H54 (cell line): ENCODE measurements around the gene MDH1.
A peak's percentile ranks its signal among the peaks of the same experiment; 100 is the strongest.
"Not testable (repeated sequence)": the region's sequence is repeated elsewhere in the genome, so short reads cannot be mapped to it uniquely, and the experiment has no call there.

Source experiments
- DNase-seq: peaks from one replicate; pipeline ENCODE4 v3.0.0; 2011; ENCODE audit warnings: low spot score, mixed read lengths; ENCODE audit not compliant: insufficient read length
- FAIRE-seq: peaks from 3 replicates; lab custom pipeline; 2011; peaks lifted over from hg19 to GRCh38; lab: Jason Lieb, UNC
- POLR2A ChIP-seq: IDR thresholded peaks from 2 replicates; pipeline ENCODE4 v1.6.1; 2011; ENCODE audit warnings: low read depth, mild to moderate bottlenecking, low read length

Gene MDH1

DNA sequence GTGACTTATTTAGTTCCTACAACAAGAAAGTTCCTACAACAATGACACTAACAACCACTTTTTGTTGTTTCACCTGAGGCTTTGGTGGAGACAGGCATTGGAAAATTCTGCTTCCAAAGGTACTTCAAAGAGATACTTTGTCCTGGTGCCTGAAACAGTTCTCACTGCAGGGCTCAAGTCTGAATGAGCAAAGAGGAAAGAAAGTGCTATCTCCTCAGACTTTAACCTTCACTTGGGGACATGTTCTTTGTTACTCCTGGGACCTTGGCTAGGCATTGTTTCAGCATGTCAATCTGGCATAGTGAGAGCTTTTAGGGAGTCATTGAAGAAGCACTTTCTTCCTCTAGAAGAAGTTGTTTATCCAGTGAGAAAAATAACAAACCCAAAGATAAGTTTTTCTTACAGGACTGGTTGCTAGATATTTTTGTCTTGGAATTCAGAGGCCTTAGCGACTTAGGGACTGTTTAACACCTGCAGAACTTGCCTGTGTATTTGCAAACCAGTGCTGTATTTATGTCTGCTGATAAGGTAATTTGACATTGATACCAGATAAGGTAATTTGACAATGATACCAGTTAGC, 12.2 kb downstream of the MDH1 start:
- TF ChIP-seq POLR2A = no peak
- FAIRE-seq (peak; percentile 23), DNase-seq (no peak)

DNA sequence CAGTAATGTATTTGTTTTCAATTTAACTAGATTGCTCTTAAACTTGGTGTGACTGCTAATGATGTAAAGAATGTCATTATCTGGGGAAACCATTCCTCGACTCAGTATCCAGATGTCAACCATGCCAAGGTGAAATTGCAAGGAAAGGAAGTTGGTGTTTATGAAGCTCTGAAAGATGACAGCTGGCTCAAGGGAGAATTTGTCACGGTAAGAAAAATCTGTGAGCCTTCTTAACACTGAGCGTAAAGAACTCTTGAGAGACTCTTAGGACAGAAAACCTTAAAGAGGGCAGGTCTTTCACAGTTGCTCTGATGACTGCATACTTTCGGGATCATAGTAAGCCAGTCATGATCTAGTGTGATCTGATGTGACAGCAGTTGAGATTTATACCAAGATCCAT, 15.9 kb downstream of the MDH1 start:
- no peak for TF ChIP-seq POLR2A
- no peak for DNase-seq
- no peak for FAIRE-seq

DNA sequence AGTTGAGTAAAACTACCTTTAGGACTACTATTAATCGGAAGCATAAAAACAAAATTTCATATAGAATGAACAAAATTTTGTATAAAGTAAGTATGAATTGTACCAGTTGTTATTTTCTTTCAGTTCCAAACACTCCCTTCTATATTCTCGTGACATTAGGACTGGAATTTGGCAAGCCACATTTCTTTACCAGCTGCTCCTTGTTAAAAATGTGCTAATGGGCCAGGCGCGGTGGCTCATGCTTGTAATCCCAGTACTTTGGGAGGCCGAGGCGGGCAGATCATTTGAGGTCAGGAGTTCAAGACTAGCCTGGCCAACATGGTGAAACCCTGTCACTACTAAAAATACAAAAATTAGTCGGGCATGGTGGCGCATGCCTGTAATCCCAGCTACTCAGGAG, 20.1 kb downstream of the MDH1 start:
- not testable (repeated sequence) for FAIRE-seq, DNase-seq

DNA sequence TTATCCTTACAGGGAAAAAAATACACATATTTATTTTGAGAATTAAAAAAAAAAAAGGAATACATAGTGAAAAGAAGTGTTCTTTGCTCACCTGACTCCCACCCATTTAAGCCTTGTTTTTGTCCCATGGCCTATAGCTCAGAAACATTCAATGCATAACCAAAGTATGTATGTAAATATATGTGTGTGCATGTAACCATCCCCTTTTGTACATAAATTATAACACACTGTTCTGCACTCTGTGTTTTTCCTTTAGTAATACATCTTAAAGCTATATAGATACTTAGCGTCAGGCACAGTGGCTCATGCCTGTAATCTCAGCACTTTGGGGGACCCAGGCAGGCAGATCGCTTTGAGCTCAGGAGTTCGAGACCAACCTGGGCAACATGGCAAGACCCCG, 21.8 kb downstream of the MDH1 start:
- FAIRE-seq = no peak
- TF ChIP-seq POLR2A = no peak
- DNase-seq = no peak

DNA sequence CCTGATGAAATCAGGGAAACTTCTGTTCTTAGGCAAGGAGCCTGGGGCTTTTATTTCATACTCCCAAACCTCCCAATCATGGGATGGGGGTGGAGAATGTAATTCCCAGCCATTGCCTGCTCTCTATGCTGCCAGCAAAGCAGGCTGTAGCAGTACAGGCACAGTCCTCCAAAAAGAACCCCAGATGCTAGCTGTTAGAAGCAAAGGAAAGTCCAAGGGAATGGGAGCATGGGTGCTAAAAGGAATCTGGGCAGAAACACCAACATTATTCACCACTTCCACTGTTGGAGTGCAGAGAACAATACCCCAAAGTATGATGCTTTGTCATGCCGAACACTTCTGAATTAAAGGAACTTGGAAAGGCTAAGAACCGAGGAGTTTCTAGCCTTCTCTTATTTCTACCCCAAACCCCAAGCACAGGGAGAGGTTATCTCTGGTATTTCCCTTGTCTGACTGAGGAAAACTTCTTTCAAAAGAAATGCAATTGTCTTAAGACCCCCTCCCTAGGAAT, 24.7 kb downstream of the MDH1 start:
- no peak for TF ChIP-seq POLR2A
- FAIRE-seq = no peak
- DNase-seq = no peak

DNA sequence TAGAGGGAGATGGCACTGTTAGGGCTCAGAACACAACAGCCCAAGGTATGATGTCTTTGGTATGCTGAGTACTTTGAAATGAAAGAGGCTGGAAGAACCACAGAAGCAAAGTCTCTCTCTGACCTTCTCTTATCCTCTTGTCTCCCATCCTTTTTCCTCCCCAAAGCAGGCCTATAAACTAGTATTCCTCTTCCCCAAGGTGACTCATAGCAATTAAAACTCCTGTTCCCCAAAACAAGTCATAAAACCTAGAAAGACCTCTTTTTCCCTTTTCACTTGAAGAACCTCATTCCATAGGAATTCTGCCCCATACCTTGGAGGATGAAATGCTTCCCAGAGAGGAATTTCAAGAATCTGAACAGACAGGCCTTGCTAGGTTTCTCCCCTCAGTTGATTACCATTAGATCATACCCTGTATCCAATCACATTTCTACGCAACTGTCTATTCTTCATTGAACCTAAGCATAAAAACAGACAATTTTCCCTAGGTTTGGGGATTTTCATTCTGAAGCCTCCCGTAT, 25.7 kb downstream of the MDH1 start:
- peak; percentile 86 for FAIRE-seq
- DNase-seq = peak; percentile 21
- no peak for TF ChIP-seq POLR2A

DNA sequence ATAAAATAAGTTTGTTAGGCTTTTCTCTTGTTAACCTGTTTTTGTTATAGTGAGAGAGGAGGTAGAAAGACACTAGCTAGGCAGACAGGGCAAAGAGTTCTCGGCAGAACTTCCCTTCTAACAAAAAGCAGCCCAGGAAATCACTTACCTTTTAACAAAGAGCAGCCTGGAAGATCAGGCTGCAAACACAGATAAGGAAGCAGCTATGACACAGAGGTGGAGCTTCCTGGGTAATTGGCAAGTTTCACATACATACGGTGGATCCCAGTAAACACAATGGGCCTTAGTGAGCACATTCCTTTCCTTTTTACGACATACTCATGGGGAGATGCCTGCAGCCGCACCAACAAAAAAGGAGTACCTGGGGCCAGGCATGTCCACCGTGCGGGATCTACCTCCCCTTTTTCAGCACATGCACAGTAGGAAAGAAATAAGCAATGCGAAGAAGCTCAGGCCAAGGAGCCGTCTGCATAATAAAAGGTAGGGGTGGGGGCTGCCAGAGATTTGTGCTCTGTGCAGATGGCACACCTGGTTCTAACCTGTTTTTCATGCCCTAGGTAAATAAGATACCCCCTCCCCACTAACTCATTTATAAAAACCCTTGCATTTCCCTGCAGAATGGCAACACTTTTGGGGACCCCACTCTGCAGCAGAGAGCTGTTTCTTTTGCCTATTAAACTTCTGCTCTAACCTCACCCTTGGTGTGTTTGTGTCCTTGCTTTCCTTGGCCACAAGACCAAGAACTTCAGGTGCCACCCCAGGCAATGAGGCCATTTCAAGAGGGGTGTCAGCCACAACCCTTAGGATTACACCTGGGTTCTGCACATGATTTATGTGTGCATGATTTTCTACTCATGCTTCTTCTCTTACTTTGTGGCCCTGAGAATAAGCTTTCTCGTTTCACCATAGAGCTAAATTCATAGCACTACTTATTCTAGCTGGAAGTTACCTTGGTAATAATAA, 26.5 kb downstream of the MDH1 start:
- DNase-seq (peak; percentile 9), FAIRE-seq (peak; percentile 30)
- TF ChIP-seq POLR2A = no peak

DNA sequence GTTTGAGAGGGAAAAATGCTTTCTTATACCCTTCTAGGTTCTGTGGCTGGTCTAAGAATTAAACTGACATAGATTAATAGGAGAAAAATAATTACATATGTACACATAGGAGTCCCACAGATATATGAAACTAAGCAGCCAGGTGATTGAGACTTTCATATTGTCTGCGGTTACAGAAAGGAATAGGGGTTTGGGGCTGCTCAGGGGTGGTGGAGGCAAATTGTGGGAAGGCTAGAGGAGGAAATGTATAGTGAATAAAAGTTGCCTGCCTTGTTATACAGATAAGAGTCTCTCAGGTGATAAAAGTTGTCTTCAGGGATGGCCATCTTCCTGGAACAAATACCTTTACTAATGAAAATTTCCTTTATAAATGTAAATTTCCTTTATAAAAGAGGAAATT, 28.6 kb downstream of the MDH1 start:
- no peak for TF ChIP-seq POLR2A
- DNase-seq (no peak), FAIRE-seq (no peak)

DNA sequence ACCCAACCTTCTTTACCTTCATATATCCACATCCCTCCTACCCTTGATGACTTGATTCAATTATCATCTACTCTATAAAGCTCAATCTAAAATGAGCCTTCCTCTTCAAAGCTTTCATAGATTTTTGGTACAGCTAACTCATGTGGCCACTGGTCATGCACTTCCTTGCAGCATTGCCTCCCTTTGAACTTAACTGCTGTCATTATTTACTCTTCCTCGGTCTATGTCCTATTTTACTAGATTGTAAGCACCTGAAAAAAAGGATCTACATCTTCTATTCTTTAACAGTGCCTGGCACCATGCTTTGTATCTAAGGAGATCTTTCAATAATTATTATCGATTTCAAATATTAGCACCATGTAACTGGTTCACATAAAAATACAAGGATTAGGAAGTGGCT, 30.6 kb downstream of the MDH1 start:
- TF ChIP-seq POLR2A = no peak
- FAIRE-seq = no peak
- DNase-seq = no peak

DNA sequence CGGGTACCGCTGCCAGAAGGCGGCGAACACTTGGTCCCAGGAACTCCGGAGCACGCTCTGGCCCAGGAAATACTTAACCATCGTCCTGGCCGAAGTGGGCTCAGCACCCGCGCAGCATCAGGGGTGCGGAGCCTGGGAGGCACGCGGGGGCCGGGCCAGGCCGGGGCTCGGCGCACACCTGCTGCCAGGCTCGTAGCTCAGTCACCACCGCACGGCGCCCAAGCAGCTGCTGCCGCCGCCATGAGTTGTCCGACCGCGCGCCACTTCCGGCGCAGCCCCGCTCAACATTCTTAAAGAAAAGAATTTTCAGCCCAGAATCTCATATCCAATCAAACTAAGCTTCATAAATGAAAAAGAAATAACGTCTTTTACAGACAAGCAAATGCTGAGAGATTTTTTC, 34.0 kb downstream of the MDH1 start:
- no peak for TF ChIP-seq POLR2A
- DNase-seq = no peak
- FAIRE-seq = no peak

DNA sequence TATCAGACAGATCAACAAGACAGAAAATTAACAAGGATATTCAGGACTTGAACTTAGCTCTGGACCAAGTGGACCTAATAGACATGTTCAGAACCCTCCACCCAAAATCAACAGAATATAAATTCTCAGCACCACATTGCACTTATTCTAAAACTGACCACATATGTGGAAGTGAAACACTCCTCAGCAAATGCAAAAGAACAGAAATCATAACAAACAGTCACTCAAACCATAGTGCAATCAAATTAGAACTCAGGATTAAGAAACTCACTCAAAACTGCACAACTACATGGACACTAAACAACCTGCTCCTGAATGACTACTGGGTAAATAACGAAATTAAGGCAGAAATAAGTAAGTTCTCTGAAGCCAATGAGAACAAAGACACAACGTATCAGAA, 35.0 kb downstream of the MDH1 start:
- FAIRE-seq, DNase-seq: not testable (repeated sequence)

DNA sequence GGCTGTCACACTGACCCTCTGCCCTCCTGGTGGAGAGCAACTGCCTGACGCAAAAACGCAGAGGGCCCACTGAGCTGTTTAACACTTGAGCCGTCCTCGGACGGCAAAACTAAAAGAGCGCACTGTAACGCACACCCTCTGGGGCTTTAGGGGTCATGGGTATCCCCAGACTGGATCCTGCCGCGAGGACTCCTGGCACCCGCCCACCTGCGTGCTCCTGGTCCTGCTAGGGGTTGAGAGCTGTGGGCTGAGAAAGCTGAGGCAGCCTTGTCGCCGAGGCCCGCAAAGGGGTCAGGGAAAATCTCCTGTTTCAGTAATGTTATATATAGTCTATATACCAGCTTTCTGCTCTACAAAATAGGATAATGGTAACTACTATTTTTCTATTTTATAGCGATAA, 39.1 kb downstream of the MDH1 start:
- DNase-seq (no peak), FAIRE-seq (no peak)
- TF ChIP-seq POLR2A = no peak

DNA sequence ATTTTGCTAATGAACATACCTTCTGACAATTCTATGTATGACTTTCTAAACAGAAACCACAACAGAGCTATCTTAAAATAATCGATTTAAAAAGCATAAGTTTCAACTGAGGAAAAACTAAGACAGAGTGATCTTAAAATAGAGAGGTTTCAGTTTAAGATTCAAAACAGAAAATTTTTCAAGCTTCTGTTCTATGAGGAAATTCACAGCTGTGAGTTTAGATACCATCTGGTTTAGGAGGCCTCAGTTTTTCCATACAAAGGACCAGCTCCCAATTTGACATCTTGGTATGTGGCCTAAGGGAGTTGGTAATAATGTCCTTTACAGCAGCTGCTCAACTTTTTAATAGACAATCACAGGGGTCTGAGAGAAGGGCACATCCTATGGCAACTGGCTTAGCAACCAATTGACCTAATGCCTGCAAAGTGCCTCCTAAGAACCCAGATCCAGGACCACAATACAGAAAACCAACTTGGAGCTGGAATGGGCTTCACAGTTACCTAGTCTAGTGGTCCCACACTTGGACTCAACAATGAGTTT, 39.7 kb downstream of the MDH1 start:
- TF ChIP-seq POLR2A = no peak
- FAIRE-seq (no peak), DNase-seq (no peak)

DNA sequence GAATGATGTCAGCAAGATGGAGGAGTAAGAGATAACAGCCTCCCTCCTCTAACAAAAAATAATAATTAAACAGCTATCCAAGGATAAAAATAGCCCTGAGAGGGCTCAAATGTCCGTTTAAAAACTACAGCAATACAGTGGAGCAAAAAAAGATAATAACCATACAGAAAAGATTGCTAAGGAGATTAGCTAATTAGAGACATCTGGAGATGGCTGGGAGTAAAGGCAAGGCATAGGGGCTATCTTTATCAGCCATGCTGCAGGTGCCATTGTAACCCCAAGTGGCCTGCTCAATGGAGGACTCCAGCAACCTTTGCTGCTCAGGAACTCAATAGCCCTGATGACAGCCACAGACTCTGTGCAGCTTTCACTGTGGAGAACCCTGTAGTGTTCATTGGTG, 42.7 kb downstream of the MDH1 start:
- FAIRE-seq = no peak

DNA sequence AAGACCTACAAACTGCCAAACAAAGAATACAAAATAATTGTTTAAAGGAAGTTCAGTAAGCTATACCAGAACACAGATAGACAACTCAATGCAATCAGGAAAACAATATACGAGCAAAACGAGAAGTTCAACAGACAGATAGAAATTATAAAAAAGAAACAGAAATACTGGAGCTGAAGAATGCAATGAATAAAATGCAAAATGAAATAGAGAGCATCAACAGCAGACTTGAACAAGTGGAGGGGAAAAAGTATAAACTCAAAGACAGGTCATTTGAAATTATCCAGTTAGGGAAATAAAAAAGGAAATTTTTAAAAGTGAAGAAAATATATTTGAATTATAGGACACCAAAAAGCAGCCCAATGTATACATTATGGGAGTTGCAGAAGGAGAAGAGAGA, 43.6 kb downstream of the MDH1 start:
- no peak for TF ChIP-seq POLR2A
- no peak for FAIRE-seq
- no peak for DNase-seq

More for the DNA sequence above, 42.7 kb downstream of the MDH1 start:
- no peak for DNase-seq
- no peak for TF ChIP-seq POLR2A
